Psoas muscle (tissue), 8 donors: ENCODE data around the gene KIF2C. TPM values are rescaled to one million over a fixed set of nuclear protein-coding genes. Genes with fewer than 3 reads are reported as not detected.
"Not testable (repeated sequence)": the region's sequence is repeated elsewhere in the genome, so short reads cannot be mapped to it uniquely, and the experiment has no call there.

ENCODE experiments used
- ATAC-seq, 4 donors: fragments of 200-7000 bp; cut with Tn5 transposase; one replicate each; pipeline ENCODE4 v1.9.1; 2020; ENCODE audit warnings: moderate library complexity in 3 of 4, mild to moderate bottlenecking in 2 of 4
- DNase-seq, 2 donors: peaks; one replicate each; pipeline ENCODE4 v3.0.0-alpha.2; 2020
- H3K27ac ChIP-seq: fragments of 200-600 bp; one replicate; pipeline ENCODE4 v1.8.0; 2022
- H3K27me3 ChIP-seq, 3 donors: fragments of 200-600 bp in 1 of 3; one replicate each; pipeline versions ENCODE4 v1.6.1 to v1.8.0; 2013 to 2022; ENCODE audit warnings: low read length in 2 of 3, mild to moderate bottlenecking in 2 of 3, moderate library complexity in 1 of 3; ENCODE audit not compliant: insufficient read depth in 3 of 3
- H3K36me3 ChIP-seq, 2 donors: fragments of 200-600 bp in 1 of 2; one replicate each; pipeline versions ENCODE4 v1.6.1 to v1.8.0; 2013 to 2022; ENCODE audit warnings: low read depth in 1 of 2, mild to moderate bottlenecking in 1 of 2, moderate library complexity in 1 of 2; ENCODE audit not compliant: insufficient read depth in 1 of 2
- H3K4me1 ChIP-seq: fragments of 200-600 bp; one replicate; pipeline ENCODE4 v1.8.0; 2022
- H3K4me3 ChIP-seq: fragments of 200-600 bp; one replicate; pipeline ENCODE4 v1.8.0; 2022; ENCODE audit warnings: mild to moderate bottlenecking
- H3K9me3 ChIP-seq: fragments of 200-600 bp; one replicate; pipeline ENCODE4 v1.8.0; 2022
- WGBS, 3 donors: extraction: QIAGEN DNeasy Blood & Tissue Kit; methylation state at CpG; one replicate each; pipeline versions ENCODE4 v1.1.6 to v1.1.7; 2013; 5-methylcytosine and 5-hydroxymethylcytosine counted together
- intact Hi-C, 2 donors: fragments of 100-400 bp; cut with DNase I; formaldehyde crosslinking; loops; one replicate each; pipeline versions ENCODE4 v1.11.0 to v1.14.2; 2022
- polyA plus RNA-seq, 3 donors: library from polyadenylated mRNA; stranded (reverse); fragments of 200-250 nt; gene quantifications; one replicate each; pipeline ENCODE4 v1.2.3, GENCODE V29; 2013
- total RNA-seq, 4 donors: library from RNA; stranded (reverse); fragmentation: NEBNext Ultra II Directional in 2 of 4; extraction: Animal tissue kit (Norgen Biotek cat#: 25700) in 2 of 4; gene quantifications; one replicate each; pipeline versions ENCODE4 v1.2.1 to v1.2.4, GENCODE V29; 2021 to 2023
- TF ChIP-seq, protein P1 (sequence below): fragments of 200-600 bp; IDR thresholded peaks from one replicate; pipeline ENCODE4 v1.8.0; 2022; ENCODE audit warnings: antibody characterized with exemption
- donor health status: healthy with polysubstance abuse.
- donor health status: DM: no; HTN: no; CAD: no; lungs with moderate emphysema.
- donor health status: Bipolar disorder and iron deficiency.
- donor health status: healthy.
- donor health status: DM: yes; HTN: yes; CAD: no.
- donor health status: DM: no; HTN: no; CAD: no.
- donor health status: DM: no; HTN: no; CAD: no.
- donor health status: DM: yes; HTN: yes; CAD: no.

Gene KIF2C
- total and polyA plus RNA-seq, 7 donors = 0.23 to 1.2 (median 0.38) TPM

DNA sequence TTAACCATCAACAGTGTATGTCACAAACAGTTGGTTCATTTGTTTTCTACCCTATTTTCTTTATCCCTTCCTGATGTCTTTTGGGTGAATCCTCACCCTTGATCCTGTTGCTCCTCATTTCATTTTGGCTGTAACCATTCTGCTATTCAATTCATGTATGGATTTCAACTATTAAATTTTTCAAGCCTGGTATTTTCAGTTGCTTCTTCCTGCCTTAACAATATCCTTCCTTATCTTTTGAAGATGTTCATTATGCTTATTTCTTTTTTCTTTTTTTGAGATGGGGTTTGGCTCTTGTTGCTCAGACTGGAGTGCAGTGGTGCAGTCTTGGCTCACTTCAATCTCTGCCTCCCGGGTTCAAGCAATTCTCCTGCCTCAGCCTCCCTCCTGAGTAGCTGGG is 5.9 kb upstream of the KIF2C start:
- intact Hi-C loops = loop anchor here in 1 of 2 donors (2.0 kb wide), 1 partner anchor 41 kb away; the partner anchor contains the start of gene RPS8
- DNase-seq = no peak
- peaks cover 10% of the 10 kb centered on the region for H3K4me1 ChIP-seq
- no peaks in the 10 kb centered on the region for H3K9me3 ChIP-seq
- 46 to 100% (median 77%) methylated on average over 1 of the region's 1 CpG for WGBS, 3 donors
- no peaks in the 10 kb centered on the region for H3K36me3 ChIP-seq
- no peaks in the 10 kb centered on the region for H3K27me3 ChIP-seq
- ATAC-seq = no peak
- no peak overlapping the region for H3K4me3 ChIP-seq
- peak overlapping the region; percentile 54 for H3K27ac ChIP-seq
- TF ChIP-seq, protein P1, sequence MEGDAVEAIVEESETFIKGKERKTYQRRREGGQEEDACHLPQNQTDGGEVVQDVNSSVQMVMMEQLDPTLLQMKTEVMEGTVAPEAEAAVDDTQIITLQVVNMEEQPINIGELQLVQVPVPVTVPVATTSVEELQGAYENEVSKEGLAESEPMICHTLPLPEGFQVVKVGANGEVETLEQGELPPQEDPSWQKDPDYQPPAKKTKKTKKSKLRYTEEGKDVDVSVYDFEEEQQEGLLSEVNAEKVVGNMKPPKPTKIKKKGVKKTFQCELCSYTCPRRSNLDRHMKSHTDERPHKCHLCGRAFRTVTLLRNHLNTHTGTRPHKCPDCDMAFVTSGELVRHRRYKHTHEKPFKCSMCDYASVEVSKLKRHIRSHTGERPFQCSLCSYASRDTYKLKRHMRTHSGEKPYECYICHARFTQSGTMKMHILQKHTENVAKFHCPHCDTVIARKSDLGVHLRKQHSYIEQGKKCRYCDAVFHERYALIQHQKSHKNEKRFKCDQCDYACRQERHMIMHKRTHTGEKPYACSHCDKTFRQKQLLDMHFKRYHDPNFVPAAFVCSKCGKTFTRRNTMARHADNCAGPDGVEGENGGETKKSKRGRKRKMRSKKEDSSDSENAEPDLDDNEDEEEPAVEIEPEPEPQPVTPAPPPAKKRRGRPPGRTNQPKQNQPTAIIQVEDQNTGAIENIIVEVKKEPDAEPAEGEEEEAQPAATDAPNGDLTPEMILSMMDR = no peak

DNA sequence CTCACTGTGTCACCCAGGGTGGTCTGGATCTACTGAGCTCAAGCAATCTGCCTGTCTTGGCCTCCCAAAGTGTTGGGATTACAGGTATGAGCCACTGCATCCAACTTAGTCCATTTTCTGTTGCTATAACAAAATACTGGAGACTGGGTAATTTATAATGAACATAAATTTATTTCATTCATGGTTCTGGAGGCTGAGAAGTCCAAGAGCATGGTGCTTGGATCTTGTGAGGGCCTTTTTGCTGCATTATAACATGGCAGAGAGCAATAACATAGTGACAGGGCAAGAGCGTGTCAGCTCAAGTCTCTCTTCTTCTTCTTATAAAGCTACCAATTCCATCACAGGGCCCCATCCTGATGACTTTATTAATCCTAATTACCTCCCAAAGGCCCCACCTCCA is 3.6 kb upstream of the KIF2C start:
- Histone ChIP-seq H3K9me3 (no peaks in the 10 kb centered on the region), H3K27ac (no peak overlapping the region), H3K36me3 (no peaks in the 10 kb centered on the region), H3K4me3 (no peak overlapping the region), H3K4me1 (peaks cover 17% of the 10 kb centered on the region), H3K27me3 (no peaks in the 10 kb centered on the region)
- DNase-seq (no peak), ATAC-seq (no peak)
- TF ChIP-seq, protein P1 = no peak
- intact Hi-C loops = no loop called here
- 96 to 97% (median 96%) methylated on average over 1 of the region's 1 CpG for WGBS, 3 donors

DNA sequence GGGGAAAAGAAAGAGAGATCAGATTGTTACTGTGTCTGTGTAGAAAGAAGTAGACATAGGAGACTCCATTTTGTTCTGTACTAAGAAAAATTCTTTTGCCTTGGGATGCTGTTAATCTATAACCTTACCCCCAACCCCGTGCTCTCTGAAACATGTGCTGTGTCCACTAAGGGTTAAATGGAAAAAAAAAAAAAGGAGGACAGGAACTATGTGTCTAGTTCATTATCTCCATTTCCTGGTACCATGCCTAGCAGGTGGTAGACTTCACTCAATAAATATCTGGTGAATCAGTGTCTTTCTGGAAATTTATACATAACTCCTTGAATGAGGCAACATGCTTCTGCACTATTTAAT is 707 bp upstream of the KIF2C start:
- ATAC-seq, H3K9me3 ChIP-seq, H3K36me3 ChIP-seq, H3K4me1 ChIP-seq, H3K27me3 ChIP-seq, DNase-seq, intact Hi-C loops: not testable (repeated sequence)
- WGBS, 3 donors = 70 to 83% (median 82%) methylated on average over 1 of the region's 1 CpG
- H3K4me3 ChIP-seq = peak overlapping the region; percentile 76
- peak overlapping the region; percentile 89 for H3K27ac ChIP-seq

DNA sequence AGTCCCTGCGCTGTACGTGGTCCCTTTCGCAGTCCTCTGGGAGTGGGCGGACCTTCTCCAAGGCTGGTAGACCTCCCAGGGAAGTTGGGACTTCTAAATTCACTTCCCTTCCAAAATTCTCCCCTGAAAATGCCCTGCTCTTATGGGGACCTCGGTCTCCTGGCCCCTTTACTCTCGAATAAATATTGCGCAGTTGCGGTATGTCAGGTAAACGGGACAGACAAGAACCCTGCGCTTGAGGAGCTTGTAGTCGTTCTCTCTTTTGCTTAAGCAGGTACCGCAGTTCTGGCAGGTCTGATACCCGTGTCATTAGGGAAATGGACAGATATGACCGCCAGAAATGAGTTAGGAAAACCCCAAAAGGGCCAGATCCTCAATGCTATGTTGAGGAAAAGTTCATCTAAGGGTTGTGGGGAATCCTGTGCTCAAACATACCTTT is 561 bp downstream of the KIF2C start:
- H3K36me3 ChIP-seq = no peaks in the 10 kb centered on the region
- TF ChIP-seq, protein P1 = no peak
- H3K4me3 ChIP-seq = peak overlapping the region; percentile 76
- WGBS, 3 donors = 3 to 4% (median 3%) methylated on average over 14 of the region's 14 CpGs
- intact Hi-C loops = no loop called here
- ATAC-seq (peak in 1 of 4 donors; percentile 7), DNase-seq (no peak)
- peaks cover 7% of the 10 kb centered on the region for H3K4me1 ChIP-seq
- no peak overlapping the region for H3K27ac ChIP-seq
- no peaks in the 10 kb centered on the region for H3K27me3 ChIP-seq
- H3K9me3 ChIP-seq = no peaks in the 10 kb centered on the region

DNA sequence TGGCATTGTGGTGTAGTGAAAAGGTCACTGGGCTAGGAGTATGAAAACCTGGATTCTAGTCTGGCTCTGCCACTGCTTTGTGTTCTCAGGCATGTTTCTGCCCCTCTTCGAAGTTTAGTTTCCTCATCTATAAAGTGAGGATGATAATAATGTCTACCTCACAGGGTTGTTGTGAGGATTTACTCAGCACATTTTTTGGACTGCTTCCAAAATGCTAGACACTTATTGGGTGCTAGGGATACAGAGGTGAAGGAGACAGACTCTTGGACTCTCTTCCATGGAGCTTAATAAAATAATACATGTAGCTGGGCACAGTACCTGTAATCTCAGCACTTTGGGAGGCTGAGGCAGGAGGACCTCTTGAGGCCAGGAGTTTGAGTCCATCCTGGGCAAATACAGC is 3.6 kb downstream of the KIF2C start:
- WGBS, 3 donors = 93 to 100% (median 96%) methylated on average over 1 of the region's 1 CpG
- Histone ChIP-seq H3K9me3 (no peaks in the 10 kb centered on the region), H3K27me3 (no peaks in the 10 kb centered on the region), H3K4me3 (no peak overlapping the region), H3K27ac (no peak overlapping the region), H3K36me3 (no peaks in the 10 kb centered on the region), H3K4me1 (peaks cover 7% of the 10 kb centered on the region)
- no peak for ATAC-seq
- TF ChIP-seq, protein P1 = no peak
- no peak for DNase-seq
- intact Hi-C loops = no loop called here
